Medulla oblongata (tissue), 1 donor: ENCODE results near the gene FLOT1.
A peak's percentile ranks its signal among the peaks of the same experiment; 100 is the strongest.

Experiments
- DNase-seq: peaks from one replicate; pipeline ENCODE4 v3.0.0-alpha.2; 2015; ENCODE audit errors: extremely low spot score

FLOT1 gene

GRCh38 chr6:30742316-30743098 lies at the start of gene FLOT1:
Gene FLOT1, minus strand, starts transcription at chr6:30742687. Its CDS starts 498 bp downstream, at chr6:30742189.
- DNase-seq, result peak; percentile 95

GRCh38 chr6:30790724-30791383 lies 48.4 kb upstream of the FLOT1 start:
- no peak for DNase-seq

GRCh38 chr6:30789606-30790005 lies 47.1 kb upstream of the FLOT1 start:
- DNase-seq, result no peak

- DNase-seq, result peak; percentile 64
These were observed 45.5 kb upstream of the FLOT1 start for GRCh38 chr6:30787954-30788353.

- no peak for DNase-seq
These were observed 40.0 kb upstream of the FLOT1 start for GRCh38 chr6:30782425-30783014.

GRCh38 chr6:30781743-30782424 lies 39.4 kb upstream of the FLOT1 start:
- peak; percentile 97 for DNase-seq

- DNase-seq, result no peak
These were observed 38.9 kb upstream of the FLOT1 start for GRCh38 chr6:30781395-30781742.

GRCh38 chr6:30780642-30780920 lies 38.1 kb upstream of the FLOT1 start:
- no peak for DNase-seq

GRCh38 chr6:30779850-30780641 lies 37.6 kb upstream of the FLOT1 start:
- DNase-seq, result no peak

- no peak for DNase-seq
These were observed 35.6 kb upstream of the FLOT1 start for GRCh38 chr6:30778001-30778635.

- DNase-seq, result no peak
These were observed 34.6 kb upstream of the FLOT1 start for GRCh38 chr6:30777155-30777485.

GRCh38 chr6:30776390-30777154 lies 34.1 kb upstream of the FLOT1 start:
- DNase-seq, result no peak

- DNase-seq, result no peak
These were observed 32.6 kb upstream of the FLOT1 start for GRCh38 chr6:30775104-30775503.

- DNase-seq, result no peak
These were observed 32.2 kb upstream of the FLOT1 start for GRCh38 chr6:30774701-30775100.

- no peak for DNase-seq
These were observed 28.1 kb upstream of the FLOT1 start for GRCh38 chr6:30770592-30770991.

GRCh38 chr6:30769853-30770524 lies 27.5 kb upstream of the FLOT1 start:
- DNase-seq, result no peak

GRCh38 chr6:30769088-30769852 lies 26.8 kb upstream of the FLOT1 start:
- peak; percentile 28 for DNase-seq

GRCh38 chr6:30768634-30769087 lies 26.2 kb upstream of the FLOT1 start:
- no peak for DNase-seq

GRCh38 chr6:30767944-30768301 lies 25.4 kb upstream of the FLOT1 start:
- DNase-seq, result no peak
